GM21515 (cell line): ENCODE measurements around the gene MEX3D.

ENCODE experiments used
- ATAC-seq: cut with Tn5 transposase; IDR thresholded peaks from one replicate; pipeline ENCODE4 v1.9.1; 2021; ENCODE audit not compliant: unreplicated experiment

Gene MEX3D

GRCh38 chr19:1505991-1506881, 61.9 kb downstream of the MEX3D start:
- ATAC-seq = no peak

- ATAC-seq = no peak
Measured at GRCh38 chr19:1505012-1505411, 63.1 kb downstream of the MEX3D start.
